ENCODE data around the gene PRKN.
"Not testable (repeated sequence)": the region's sequence is repeated elsewhere in the genome, so short reads cannot be mapped to it uniquely, and the experiment has no call there.

The PRKN gene

DNA sequence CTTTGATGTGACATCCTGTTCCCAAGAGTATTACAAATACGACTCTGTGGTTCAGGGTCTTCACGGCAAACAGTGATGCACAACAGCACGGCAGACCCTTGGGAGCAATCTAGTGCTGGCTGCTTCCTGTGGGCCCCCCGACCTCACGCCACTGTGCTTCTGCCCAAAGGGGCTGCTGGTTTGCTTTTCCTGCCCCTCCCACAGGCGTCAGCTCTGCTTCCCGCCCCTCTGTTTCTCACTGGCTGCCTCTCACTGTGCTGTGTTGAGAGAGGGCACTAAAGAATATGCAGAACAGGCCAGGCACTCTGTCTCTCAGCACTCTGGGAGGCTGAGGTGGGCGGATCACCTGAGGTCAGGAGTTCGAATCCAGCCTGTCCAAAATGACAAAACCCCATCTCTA, 899.2 kb downstream of the PRKN start:
- DNase-seq, result no peak

DNA sequence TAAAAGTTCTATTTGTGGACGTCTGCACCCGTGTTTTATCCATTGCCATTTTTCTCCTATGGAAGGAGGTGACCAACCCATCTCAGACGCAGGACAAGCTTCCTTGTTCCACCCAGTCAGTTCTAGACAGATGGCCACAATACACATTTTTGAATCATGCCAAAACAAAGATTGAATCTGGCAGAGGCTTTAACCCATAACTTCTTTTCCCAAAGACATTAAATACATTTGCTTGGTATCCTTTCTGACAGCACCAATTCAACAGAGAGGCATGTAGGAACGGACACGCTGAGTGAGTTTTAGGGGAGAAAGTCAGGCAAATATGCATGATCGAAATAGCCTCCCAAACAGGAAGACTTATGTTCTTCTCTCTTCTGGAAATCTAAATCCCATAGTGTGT, 901.1 kb downstream of the PRKN start:
- DNase-seq, result no peak

DNA sequence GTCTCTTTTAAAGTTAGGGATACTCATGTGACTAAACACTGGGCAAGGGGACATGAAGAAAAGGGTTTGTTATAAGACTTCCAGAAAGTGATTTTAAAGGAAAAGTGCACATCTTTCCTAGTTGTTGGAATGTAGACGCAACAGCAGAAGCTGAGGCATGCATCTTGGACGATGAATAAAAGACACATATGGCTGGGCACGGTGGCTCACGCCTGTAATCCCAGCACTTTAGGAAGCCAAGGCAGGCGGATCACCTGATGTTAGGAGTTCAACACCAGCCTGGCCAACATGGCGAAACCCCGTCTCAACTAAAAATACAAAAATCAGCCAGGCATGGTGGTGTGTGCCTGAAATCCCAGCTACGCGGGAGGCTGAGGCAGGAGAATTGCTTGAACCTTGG, 905.4 kb downstream of the PRKN start:
- not testable (repeated sequence) for DNase-seq

DNA sequence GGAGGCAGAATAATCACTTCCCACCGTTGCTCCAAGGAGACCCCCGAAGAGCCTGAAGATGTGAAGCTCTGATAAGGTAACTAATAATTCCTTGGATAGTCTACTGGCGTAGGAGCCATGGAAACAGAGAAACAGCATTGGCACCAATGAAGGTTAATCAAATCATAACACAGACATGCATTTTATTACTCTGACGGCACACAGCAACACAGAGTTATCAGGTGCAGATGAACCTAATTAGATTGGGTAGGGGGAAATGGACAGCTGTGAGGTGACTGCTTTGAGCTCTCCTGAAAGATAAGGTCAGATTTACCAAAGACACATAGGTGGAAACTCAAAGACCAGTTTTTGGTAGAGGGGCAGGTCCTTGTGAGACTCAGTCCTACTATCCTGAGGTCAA, 909.7 kb downstream of the PRKN start:
- DNase-seq, result no peak

DNA sequence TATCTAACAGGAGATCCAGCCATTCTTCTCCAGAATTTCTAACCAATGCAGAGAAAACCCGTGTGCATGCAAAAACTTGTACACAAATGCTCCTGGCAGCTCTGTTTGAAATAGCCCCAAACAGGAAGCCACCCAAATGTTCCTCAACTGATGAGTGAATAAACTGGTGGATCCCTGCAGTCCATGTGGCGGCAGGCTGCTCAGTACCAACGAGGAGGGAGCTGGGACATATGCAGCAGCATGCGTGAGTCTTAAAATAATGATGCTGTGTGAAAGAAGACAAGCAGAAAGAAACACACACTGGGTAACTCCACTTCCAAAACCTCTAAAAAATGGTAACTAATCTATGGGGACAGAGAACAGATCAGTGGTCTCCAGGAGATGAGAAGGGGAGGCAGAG, 911.6 kb downstream of the PRKN start:
- DNase-seq, result no peak

DNA sequence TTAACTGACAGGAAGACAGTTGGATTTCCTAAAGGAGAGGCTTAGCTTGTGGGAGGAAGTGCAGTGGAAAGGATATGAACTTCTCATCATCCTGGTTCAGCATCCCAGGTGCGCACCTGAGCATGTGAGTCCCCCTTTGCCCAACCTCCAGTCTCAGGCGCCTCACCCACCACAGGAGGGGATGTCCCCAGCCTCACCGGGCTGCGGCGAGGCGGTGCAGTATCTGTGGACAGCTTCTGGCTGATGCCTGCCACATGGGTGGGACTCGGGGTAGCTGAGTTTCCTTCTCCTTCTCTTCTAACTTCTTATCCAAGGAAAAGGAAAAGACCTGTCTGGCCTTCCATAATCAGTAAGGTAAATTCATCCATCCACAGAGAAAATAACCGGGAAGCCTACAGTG, 914.4 kb downstream of the PRKN start:
- no peak for DNase-seq

DNA sequence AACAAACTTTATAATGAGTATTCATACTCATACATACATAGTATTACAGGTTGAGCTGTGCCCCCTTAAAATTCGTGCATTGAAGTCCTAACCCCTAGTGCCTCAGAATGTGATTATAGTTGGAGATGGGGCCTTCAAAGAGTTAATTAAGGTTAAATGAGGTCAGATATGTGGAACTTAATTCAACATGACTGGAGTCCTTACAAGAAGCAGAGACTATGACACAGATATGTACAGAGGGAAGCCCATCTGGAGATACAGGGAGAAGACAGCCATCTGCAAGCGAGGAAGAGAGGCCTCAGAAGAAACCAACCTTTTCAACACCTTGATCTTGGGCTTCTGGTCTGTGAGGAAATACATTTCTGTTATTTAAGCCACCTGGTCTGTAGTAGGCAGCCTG, 917.6 kb downstream of the PRKN start:
- no peak for DNase-seq

DNA sequence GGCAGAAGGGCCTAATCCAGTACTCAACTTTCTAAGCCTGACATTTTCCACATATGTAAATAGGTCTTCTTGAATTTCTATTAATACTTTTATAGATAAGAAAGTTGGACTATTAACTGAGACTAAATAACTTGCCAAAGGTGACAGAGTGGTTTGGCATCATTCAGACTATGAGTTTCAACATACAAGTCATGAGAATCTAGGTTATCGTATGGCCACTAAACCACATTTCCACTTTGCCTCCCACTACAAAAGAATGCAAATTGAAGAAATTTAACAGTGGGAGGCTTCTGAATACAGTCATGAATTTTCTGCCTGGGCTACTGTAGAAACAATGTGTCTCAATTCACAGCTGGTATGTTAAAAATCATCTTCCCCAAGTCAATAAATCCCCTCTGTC, 922.7 kb downstream of the PRKN start:
- DNase-seq, result no peak

DNA sequence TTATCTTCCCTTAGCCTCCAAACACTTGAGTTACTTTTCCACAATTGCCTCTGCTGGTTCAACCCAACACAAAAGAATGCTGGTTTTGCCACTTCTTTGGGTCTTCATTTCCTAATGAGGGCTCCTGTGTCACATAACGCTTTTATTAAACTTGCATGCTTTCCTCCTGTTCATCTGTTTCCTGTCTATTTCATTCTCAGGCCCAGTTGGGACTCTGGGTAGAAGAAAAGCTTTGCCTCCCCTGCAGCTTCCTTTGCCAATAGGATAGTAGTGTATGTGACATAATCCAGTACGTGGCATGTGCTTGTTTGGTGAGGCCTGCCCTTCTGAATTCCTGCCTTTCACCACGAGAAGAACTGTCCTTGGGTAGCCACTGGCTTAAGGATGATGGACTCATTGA, 924.4 kb downstream of the PRKN start:
- DNase-seq, result no peak

DNA sequence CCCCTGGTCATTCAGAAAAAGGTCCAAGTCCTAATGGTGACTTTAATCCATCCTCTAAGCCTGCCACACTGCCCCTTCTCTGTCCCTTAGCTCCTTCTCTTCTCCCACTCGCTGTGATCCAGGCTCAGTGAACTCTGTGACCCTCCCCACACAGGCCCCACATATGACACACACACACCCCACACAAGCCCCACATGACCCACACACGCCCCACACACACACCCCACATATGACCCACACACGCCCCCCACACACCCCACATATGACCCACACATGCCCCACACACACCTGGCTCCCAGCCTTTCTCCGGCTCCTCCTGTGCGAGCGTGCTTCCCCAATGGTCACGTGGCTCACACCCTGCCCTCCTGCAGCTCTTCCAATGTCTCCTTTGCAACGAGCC, 925.3 kb downstream of the PRKN start:
- no peak for DNase-seq

DNA sequence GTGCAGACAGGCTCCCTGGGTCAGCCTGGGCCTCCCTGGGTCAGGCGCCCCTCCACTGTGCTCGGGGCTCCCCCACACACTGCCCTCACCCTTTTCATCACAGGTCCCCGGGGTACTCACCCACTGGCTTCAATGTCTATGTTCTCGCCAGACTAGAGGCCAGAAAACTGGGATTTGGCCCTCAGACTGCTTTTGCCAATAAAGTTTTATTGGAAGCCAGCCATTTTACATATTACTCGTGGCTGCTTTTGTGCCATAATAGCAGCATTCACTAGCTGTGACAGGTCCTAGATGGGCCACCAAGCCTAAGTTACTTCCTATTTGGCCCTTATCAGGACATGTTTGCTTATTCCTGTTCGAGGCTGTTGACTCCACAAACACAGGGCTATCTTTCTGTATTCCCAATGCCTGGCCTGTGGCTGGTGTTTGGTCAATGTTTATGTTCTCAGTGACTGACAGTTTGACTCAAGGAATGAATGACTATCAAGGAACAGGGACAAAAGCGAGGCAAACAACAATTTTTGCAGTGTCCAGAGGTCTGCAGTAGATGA, 928.6 kb downstream of the PRKN start:
- DNase-seq, result no peak

DNA sequence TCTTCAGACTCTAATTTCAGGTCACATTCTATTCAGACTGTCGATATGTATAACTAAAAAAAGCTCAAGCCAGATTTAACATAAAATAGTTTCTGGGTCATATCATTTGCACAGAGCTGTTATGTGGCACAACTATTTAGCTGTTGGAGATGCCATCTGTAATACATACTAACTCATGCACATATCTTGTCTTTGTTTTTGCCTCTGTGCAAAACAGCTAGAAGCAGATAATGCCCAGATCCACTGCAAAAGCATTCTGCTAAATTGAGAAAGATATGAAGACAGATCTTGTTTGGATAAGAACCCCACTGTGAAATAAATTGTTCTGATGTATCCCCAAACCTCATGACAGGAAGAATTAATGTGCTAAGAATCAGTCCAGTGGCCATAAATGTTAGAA, 930.9 kb downstream of the PRKN start:
- DNase-seq, result no peak

DNA sequence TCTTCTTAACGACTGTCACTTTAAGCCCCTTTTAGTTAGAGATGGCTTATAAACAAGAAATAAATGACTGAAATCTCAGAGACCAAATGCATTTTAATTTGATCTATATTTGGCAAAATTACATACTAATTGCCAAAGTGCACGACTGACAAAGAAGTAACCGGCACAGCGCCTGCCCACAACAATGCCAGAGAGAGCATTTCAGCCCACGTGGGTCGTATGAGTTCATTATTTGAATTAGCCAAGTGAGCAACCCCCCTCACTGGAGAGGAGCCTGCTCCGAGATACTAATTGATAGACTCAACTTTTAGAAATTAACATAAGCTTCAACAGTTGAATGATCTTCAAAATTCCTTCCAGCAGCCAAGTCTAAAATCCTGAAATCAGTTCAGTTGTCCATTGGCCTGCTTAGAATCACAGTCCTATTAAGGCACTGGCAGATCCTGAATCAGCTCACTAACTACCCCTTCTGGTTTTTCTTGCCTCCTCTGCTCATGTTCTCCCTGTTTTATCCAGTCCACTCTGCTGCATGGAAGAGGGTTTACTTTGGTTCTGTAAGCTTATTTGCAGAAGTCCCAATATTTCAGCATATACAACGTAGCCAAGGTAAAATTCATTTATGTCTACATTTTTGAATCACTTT, 934.6 kb downstream of the PRKN start:
- no peak for DNase-seq

DNA sequence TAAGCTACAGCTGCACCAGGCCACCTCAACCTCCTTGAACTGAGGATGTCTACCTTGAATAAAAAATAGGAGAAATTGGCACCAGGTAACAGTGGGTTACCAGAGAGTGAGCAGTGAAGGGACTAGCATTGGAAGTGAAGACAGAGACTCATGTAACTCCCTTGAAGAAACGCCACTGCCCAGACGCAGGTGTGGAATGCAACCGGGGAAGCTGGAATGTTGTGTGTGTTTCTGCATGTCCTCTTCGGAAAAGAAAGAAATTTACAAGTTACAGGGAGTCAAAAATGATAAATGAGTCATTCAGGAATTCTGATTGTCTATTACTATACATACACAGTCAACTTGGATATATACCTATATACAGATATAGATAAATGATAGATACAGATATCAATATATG, 939.0 kb downstream of the PRKN start:
- no peak for DNase-seq

DNA sequence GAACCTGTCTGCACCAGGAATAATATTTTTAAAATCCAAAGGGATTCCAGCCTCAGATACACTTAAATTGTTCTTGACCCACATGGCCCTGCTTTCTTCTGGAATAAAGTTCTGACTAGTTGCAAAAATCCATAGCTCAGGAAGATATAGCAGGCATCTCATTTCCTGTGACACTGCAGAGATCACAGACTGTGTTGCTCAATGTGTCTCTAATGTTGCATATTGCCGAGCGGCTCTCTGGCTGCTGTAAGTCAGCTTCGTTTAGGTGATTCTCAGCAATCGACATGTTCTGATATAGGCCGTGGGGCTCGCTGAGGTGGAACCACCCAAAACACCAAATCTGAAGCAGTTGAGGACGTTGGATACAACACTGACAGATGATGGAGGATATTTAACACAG, 955.4 kb downstream of the PRKN start:
- DNase-seq, result no peak

DNA sequence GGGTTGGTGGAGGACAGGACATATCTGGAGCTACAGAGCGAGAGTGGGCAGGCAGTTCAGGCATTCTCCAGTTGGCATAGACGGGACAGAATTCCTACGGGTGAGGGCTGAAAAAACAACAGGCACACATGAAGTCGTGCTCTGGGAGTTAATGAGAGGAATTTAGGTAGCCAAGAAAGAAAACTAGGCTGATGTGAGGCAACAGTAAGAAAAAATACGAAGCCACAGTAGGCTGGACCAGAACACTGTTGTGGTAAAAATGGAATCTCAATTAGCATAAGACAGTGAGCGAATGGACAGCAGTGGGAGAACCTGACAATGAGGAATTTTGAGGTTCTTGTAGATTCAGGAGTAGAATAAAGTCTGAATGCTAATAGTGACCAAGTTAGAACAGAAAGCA, 965.6 kb downstream of the PRKN start:
- DNase-seq, result no peak

DNA sequence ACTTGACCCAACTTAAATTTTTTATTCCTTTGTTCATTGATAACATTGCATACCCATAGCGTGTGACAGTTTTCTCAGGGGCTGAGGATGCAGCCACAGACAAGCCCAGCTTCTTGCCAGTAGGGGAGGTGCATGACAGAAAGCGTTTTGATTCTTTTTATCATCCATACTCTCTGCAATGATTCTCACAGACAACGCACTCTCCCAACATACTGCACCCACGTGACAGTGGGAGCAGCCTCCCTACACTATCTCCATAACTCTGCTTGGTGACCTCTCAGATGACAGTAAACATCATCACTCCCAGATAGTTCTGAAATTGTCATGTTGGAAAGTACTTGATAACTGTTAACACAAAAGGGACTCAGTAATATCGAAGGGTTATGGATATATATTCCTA, 972.5 kb downstream of the PRKN start:
- DNase-seq, result no peak

DNA sequence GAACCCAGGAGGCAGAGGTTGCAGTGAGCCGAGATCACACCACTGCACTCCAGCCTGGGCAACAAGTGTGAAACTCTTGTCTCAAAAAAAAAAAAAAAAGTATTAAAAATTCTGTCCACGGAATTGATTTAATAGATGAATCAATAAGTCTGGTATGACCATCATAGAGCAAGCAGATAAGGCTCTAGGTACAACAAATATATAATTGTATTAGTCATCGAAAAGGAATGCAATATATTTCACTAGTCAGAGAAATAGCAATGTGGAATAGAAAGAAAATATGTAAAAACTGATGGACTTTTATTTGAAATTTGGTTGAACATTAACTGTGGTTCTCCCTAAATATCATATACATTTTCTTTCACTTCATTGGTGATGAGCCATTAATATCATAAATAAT, 976.9 kb downstream of the PRKN start:
- no peak for DNase-seq

DNA sequence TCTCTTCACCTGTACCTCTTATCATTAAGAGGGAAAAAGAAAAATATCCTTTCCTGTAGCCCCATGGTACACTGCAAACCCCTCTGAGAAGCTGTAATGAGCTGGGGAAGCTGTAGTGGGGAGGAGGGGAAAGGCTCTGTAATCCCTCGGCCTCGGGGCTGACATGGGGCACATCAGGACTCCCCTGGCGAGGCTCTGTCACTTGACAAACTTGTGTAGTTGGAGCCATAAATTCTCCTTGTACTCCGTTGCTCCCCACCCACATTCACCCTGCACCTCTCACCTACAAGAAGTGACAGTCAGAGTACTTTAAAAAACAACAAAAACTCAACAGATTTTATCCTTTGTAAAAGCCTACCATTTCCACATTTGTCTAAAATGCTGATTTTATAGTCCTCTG, 978.0 kb downstream of the PRKN start:
- no peak for DNase-seq

DNA sequence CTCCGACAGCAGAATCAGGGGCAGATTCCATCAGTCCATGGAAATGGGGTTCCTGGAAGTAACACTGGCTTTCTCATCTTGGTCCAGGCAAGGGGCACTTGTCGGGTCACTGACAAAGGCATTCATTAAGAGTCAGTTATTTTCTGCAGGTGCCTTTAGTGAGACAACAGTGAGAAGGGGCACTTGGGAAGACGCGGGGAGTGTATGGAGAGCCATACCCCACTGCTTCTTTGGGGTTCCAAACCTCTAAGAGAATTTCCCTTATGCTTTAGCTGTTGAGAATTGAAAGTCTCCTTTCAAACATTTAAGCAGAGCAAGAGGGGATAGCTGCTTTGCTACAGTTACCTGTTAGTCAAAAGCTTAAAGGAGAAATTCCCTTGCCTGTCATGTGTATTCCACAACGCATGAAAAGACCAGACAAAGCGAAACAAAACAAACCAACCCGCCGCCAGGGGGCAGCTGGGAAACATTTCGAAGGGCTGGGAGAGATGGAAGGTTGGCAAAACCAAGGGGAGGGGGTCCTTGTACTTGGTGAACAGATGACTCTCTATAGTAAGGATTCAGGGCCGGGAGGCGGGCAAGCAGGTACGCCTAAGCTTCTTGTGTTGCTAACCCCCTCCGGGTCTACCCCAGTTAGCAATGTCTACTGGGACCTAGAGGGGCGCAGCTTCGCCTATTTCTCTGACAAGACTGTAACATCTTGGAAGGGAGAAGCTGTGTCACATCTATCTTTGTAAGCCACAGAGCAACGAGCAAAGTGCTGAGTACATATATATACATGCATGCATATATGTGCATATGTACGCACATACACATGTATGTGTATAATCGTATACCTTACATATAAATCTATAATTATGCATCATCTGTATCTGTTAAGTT, 978.8 kb downstream of the PRKN start:
- no peak for DNase-seq

DNA sequence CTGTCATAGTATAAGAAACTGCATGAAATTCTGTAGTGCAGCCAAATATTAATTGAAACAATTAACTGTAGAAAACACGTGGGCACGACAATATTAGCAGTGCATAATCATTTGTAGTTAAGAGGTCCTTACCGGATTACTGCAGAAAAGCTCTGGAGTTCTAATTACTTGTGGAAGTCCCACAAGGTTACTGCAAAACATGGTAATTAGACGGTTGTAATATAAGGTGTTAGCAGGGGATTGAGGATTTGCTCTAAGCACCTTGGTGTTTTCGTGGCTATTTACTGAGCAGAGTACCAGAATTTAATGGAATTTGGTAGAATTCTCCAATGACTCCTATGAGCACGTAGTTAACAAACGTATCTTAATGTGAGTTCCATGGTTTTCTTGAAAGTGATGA, 980.1 kb downstream of the PRKN start:
- no peak for DNase-seq

DNA sequence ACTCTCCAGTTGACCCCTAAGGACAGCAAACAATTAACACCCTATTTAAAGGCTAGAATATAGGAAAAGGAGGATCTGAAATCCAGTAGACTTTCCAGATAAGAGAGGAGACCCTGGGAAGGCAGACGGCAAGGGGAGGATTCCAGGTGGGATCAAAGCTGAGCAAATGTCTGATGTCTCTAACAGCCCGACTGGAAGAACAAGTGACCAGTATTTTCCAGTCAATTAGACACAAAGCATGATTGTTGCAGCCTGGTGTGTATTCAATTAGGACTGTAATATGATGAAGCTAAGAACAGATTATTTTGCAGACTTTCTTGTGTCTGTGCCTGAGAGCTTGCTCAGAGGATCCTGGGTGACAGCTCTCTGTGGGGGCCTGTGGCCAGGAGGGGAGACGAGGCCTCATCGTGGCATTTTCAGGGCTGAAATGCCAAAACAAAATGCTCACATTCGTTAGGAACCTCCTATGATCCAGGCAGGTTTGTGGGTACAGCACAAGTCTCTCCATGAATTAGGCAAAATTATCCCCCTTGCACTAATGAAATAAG, 981.9 kb downstream of the PRKN start:
- DNase-seq, result no peak

DNA sequence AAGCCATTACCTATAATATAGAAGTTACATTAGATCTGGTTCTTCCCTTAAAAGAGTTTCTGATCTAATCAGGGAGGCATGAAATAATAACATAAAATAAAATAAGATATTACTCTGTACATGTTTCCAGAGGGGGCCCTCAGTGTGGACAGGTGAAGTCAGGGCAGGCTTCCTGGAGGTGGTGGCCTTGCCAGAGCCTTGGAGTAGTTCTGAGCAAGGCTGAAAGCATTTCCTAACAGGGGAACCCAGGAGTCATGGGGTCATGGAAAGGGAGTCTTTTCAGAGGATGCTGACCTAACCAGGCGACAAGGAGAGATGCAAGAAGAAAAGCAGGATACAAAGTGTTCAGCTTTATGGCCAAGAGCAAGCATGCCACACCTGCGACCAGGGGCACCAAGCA, 982.4 kb downstream of the PRKN start:
- DNase-seq, result no peak

Data from effector CD4-positive, alpha-beta T cell (primary cell).